NCI-H1436 treated with DMSO at 0.1 percent for 48 hours (cell line): ENCODE data around the gene CLDN20.
"Not testable (repeated sequence)": the region's sequence is repeated elsewhere in the genome, so short reads cannot be mapped to it uniquely, and the experiment has no call there.

Experiments
- DNase-seq: peaks from one replicate; lab custom pipeline; 2025; lab: John Stamatoyannopoulos, UW

The CLDN20 gene

DNA sequence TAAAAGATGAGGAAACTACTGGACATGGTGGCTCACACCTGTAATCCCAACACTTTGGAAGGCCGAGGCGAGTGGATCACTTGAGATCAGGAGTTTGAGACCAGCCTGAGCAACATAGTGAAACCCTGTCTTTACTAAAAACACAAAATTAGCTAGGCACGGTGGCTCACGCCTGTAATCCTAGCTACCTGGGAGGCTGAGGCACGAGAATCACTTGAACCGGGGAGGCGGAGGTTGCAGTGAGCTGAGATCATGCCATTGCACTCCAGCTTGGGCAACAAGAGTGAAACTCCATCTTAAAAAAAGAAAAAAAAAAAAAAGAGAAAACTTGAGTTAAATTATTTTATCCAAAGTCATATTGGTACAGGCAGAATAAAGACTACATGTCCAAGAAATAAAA is 49.1 kb downstream of the CLDN20 start:
- DNase-seq, result not testable (repeated sequence)

DNA sequence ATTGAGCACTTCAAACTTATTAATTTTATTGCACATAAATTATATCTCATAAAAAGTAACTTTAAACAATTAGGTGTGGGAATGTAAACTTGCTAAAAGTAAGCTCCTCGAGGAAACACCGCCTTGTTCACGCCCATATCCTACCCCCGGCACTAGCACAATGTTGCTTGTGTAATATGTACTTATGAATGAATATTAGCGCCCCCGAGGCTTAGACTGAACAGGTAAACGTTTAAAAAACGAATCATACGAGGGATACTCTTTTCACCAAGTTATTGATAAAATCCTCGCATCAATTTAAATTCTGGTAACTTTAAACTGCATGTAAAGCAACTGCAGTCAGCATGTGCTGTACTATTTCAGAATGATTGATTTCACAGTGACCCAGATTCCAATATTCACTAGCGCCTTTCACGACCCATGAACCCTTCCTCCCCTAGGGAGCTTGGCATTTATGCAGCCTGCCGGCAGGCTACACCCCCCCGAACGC is 49.8 kb downstream of the CLDN20 start:
- DNase-seq, result no peak

DNA sequence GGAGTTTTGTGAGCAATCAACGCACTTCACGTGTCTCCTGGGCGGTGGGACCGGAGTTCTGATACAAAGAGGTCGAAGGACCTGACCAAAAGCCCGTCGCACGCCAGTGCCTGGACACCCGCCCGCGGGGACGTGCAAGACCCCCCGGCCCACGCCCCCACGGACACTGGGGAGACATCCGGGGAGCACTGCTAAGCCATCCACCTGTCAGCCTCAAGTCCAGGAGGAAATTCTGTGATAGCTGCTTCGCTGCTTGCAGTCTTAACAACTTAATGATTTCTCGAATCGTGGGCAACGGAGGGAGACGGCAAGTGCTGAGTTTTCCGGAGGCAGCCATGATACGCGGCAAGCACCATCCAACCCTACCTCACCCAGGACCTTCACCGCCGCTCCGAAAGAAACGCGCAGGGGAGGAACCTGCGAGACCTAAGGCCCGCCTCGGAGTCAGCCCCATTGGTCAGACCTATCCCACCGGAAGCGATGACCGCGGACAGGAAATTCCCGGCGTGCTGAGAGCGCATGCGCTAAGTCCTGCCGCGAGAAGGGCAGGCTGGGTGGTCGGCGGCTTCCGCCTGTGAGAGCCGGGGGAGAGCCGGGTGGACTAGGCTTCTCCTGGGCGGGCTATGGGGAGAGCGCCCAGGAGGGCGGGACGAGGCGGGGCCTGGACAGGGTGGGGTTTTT is 50.4 kb downstream of the CLDN20 start, which contains the start of gene TFB1M:
Gene TFB1M (minus strand): TSS at position 393 of the 681 bp plus-strand sequence. CDS start 56 bp downstream, at position 337.
- peak; percentile 97 for DNase-seq

DNA sequence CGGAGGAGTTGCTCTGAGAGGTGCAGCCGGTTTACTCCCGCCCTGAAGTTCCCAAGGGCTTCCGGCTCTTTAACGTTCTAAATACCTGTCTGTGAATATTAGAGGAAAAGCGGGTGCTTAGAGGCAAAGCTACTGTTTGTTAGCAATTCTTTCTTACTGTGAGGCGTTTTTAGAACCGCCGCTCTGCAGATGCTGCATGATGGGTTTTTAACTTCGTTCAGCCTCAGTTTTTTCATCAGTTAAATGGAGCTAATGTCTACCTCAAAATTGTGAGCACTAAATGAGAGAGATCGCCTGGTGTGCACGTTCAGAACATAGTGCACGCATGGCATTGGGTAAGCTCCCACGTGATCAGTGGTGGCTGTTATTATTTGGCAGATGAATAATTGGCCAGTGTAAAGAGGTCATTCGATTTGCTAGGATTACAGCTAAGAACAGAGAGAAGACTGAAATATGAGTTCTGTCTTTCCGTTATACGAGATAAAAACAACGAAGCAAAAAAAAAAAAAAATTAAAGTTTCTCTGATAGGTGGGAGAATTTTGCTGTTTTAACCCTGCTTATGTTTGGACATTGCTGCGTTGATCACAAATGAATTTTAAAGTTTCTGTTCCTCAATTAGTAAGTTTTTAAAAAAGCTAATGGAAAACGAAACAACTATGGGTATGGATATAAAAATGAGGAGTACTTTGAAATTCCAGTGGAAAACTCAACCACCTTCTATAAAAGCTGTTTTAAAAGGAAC is 51.1 kb downstream of the CLDN20 start:
- DNase-seq, result peak; percentile 86

DNA sequence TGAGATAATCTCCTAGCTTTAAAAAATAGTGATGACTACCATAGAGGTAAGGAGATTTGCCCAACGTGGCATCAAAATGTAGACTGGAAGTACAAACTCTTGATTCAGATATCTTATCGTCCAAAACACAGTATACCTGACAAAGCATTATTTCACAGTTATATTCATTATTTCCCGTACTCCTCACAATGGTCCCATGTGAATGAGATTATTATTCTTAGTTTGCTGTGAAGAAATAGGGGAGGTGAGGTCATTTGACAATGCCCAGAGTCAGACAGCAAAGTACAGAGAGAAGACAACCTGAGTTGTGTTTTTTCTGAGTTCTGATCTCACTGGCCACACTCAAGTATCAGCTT is 51.7 kb downstream of the CLDN20 start:
- DNase-seq, result no peak

DNA sequence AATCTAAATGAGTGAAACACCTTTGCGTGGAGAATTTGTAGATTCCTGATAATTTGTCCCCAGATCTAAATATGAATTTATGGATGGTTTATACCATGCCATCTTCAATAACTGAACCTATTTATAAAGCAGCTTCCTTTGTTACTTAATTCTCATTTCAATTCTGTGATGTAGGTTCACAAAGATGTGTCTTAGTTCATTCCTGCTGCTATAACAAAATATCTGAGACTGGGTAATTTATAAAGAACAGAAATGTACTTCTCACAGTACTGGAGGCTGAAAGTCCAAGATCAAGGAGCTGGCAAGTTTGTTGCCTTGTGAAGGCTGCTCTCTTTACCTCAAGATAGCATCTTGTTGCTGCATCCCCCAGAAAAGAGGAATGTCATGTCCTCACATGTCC is 52.6 kb downstream of the CLDN20 start:
- no peak for DNase-seq

DNA sequence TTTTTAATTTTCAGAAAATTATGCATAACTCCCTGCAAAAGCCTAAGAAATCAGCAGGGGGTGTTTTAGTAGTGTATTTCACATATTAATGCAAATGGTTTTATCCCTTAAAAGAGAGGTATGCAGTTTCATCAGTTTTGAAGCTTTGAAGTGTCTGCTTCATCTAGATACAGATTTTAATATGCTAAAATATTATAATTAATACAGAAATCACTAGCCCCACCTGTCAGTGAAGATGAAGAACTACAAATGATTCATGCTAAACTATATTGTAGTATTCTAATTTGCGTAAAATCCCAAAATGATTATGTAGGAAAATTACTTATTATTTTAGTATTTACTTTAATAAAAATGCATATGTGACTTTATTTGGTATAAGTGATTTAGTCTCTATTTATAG is 53.4 kb downstream of the CLDN20 start:
- no peak for DNase-seq

DNA sequence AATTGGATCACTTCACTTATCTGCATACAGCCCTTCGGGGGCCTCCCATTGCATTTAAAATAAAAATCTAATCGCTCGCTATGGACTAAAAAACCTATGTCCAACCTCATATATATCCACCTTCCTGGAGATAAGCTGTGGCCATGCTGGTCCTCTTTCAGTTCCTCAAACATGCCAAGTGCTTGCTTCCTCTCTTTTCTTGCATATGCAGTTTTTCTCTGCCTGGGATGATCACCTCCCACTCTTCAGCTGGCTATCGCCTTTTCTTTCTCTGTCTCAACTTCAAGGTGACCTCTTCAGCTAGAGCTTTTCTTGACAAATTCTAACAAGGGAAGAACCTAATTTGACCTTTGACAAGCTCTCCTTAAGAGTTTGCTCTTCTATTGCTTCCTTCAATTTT is 56.1 kb downstream of the CLDN20 start:
- no peak for DNase-seq

DNA sequence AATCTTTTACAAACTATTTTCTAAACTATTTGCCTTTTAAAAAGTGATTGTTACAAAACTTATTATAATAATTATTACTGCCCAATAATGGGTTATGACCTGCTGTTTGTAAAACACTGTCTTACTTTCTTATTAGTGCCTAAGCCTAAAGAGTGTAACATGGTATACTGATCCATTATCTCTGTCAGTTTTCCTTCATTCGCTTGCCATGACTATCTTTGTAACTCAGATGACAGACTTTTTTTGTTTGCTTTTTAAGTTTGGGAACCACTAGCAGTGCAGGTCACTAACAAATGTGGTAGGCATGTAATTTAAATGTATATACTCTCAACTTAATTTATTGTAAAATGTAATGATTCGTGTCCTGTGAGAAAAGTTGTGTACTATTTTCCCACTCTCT is 60.4 kb downstream of the CLDN20 start:
- no peak for DNase-seq

DNA sequence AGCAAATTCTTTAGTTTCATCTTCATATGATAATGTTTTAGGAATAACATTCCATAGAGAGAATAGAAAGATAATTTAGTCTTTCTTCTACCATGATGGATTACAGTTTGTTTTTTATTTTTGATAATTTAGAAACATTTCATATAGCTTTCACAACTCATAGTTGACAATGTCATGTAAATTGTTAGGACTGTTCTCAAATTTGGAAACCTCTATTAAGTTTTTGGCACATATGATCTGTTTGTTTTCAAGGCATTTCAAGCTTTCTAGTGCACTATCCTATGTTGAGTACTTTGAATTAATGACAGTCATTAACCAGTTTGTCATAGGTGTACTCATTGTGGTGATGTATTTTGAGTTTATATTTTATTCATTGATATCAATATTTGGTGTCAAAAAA is 61.2 kb downstream of the CLDN20 start:
- DNase-seq, result no peak

DNA sequence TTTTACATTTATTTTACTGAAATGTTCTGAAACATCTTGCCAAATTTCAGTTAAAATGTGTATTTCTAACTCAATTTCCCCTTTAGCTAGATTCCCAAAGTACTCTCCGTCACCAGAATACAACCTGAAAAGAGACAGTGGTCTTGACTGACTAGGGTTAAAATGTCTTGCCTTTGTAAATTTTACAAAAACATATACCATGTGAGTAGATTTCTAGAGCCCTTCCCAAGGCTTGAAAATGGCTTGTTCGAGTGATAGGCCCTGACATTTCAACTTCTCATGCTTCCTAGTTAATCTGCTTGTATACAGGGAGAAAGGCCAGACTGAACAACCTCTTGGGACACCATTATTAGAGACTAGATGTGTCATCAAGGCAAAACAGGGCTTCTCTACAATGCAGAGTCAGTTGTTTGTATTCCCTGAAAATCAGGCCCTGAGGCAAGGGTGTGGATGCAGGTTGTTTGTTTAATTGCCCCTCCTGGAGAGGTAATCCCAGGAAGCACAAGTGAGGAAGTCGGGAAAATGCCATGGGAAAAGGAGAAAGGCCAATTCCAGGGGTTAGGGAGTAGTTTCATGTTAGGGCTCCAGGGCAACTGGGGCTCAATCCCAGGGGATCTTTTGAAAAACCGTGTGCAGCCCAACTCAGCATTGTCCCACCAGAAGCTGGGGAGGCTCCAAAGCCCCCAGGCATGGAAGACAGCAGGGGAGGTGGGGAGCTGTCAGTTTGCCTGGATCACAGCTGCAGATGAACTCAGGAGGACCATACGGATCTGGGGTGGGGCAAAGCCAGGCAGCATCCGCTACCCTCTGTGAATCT is 62.1 kb downstream of the CLDN20 start:
- no peak for DNase-seq
